ENCODE measurements around the gene FAT4. TPM values are rescaled to one million over a fixed set of nuclear protein-coding genes. Genes with fewer than 3 reads are reported as not detected.

The FAT4 gene
- total and polyA plus RNA-seq, 2 of the 8 experiments (the other 6 are each of a cell fraction or from before 2014, with no cell fraction given), result 1.3 to 5.3 TPM

DNA sequence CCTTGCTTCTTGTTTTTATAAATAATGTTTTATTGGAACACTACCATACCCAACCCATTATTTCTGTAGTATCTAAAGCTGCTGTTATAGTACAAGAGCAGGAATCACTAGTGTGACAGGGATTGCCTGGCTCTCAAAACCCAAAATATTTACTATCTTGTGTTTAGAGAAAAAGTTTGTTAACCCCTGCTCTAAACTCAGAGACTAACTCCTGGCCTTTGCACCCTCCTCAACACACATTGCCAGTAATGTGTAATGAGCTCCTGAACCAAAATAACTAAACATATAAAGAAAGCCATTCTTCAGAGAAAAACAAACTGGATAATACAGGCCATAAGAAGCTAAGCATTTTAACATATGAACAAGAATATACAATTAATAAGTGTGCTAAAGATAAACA is 8.2 kb upstream of the FAT4 start:
- Histone ChIP-seq H2AFZ (ENCODE audit: low read length) (no peak overlapping the region), H2BK5ac (ENCODE audit: low read depth, low read length) (no peak overlapping the region), H4K20me1 (replicated peaks in 1 of 2; ENCODE audit: control insufficient read depth in 1 of 2, insufficient read depth in 2 of 2, low read length in 2 of 2) (no peaks in the 10 kb centered on the region), H3K23me2 (ENCODE audit: low read depth, low read length) (no peaks in the 10 kb centered on the region; the same call in 1 of the 2 replicates), H3K56ac (replicated peaks; ENCODE audit: insufficient read length, low read depth, low read length) (no peak overlapping the region), H3K4me2 (ENCODE audit: insufficient read depth in 1 of 2, low read depth in 2 of 2, low read length in 2 of 2) (no peak overlapping the region), H3K18ac (ENCODE audit: extremely low read depth, low read length) (no peak overlapping the region), H3K9ac (replicated peaks in 1 of 4; ENCODE audit: extremely low read depth in 1 of 4, low read depth in 3 of 4, low read length in 3 of 4) (no peak overlapping the region), H3K27ac (ENCODE audit: low read depth, low read length) (no peak overlapping the region), H2BK20ac (ENCODE audit: low read length) (no peak overlapping the region), H3K79me2 (ENCODE audit: control insufficient read depth in 1 of 2, insufficient read depth in 2 of 2, low read length in 2 of 2) (no peaks in the 10 kb centered on the region), H2BK120ac (replicated peaks; ENCODE audit: low read depth, low read length) (no peak overlapping the region), H3K4me1 (replicated peaks in 1 of 4; ENCODE audit: control insufficient read depth in 3 of 4, insufficient read depth in 4 of 4, low read length in 3 of 4) (no peaks in the 10 kb centered on the region), H4K5ac (ENCODE audit: insufficient read length, low read depth, low read length) (no peak overlapping the region), H3K79me1 (ENCODE audit: low read depth, low read length) (no peaks in the 10 kb centered on the region), H3K23ac (ENCODE audit: insufficient read length) (no peak overlapping the region), H3K14ac (ENCODE audit: insufficient read length) (no peak overlapping the region), H3K36me3 (ENCODE audit: control insufficient read depth in 2 of 4, insufficient read depth in 4 of 4, low read length in 3 of 4) (no peaks in the 10 kb centered on the region), H2BK15ac (ENCODE audit: low read length) (no peak overlapping the region), H3K27me3 (replicated peaks in 1 of 4; ENCODE audit: control insufficient read depth in 3 of 4, extremely low read depth in 1 of 4, insufficient read depth in 3 of 4, low read length in 3 of 4) (no peaks in the 10 kb centered on the region), H4K8ac (ENCODE audit: extremely low read depth, insufficient read depth, low read length) (no peak overlapping the region), H3K4me3 (ENCODE audit: extremely low read depth in 1 of 4, insufficient read depth in 2 of 4, low read depth in 3 of 4, low read length in 4 of 4) (no peak overlapping the region), H2AK5ac (ENCODE audit: low read depth, low read length) (no peak overlapping the region), H3K9me3 (ENCODE audit: insufficient read depth in 2 of 2, low read depth in 1 of 2, low read length in 1 of 2) (no peaks in the 10 kb centered on the region), H2BK12ac (ENCODE audit: low read depth, low read length) (no peak overlapping the region), H4K91ac (replicated peaks; ENCODE audit: insufficient read length, low read length) (no peak overlapping the region), H3K4ac (replicated peaks; ENCODE audit: insufficient read length, low read depth, low read length) (no peak overlapping the region)
- CTCF ChIA-PET (ENCODE audit: partially characterized antibody), result interaction anchor here (2.1 kb wide), 2 partner anchors 10 to 12 kb away, joined by 4 to 6 read pairs; no protein-coding TSS in a partner anchor
- no peak for DNase-seq (ENCODE audit: low read depth in 1 of 2, low spot score in 2 of 2)
- POLR2A ChIA-PET (ENCODE audit: partially characterized antibody), result no interaction called here
- no peak for TF ChIP-seq TAF1 (IDR thresholded peaks at IDR 0.05; ENCODE audit: low read depth, low read length)
- no peak for TF ChIP-seq GABPA (IDR thresholded peaks at IDR 0.05; ENCODE audit: borderline replicate concordance, insufficient read depth, low read length)
- TF ChIP-seq SRF (IDR thresholded peaks at IDR 0.05; ENCODE audit: low read depth, low read length), result no peak
- no peak for TF ChIP-seq TBP (IDR thresholded peaks at IDR 0.05; ENCODE audit: low read depth, low read length)
- TF ChIP-seq SP4 (IDR thresholded peaks at IDR 0.05; ENCODE audit: low read length), result no peak
- no peak for TF ChIP-seq SIRT6 (IDR thresholded peaks at IDR 0.05; ENCODE audit: low read length)
- TF ChIP-seq CTBP2 (IDR thresholded peaks at IDR 0.05; ENCODE audit: borderline replicate concordance, insufficient read depth, insufficient read length, low read length), result no peak
- no peak for TF ChIP-seq TCF12 (IDR thresholded peaks at IDR 0.05; ENCODE audit: low read depth, low read length)
- TF ChIP-seq CBX5 (IDR thresholded peaks at IDR 0.05; ENCODE audit: low read depth, low read length), result no peak
- no peak for TF ChIP-seq TEAD4 (IDR thresholded peaks at IDR 0.05; ENCODE audit: low read depth, low read length)
- TF ChIP-seq SP2 (IDR thresholded peaks at IDR 0.05; ENCODE audit: low read length), result no peak
- TF ChIP-seq, protein P1, sequence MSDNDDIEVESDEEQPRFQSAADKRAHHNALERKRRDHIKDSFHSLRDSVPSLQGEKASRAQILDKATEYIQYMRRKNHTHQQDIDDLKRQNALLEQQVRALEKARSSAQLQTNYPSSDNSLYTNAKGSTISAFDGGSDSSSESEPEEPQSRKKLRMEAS (IDR thresholded peaks at IDR 0.05), result no peak
- TF ChIP-seq FOSL1 (IDR thresholded peaks at IDR 0.05; ENCODE audit: insufficient read depth, low read depth, low read length), result no peak
- no peak for TF ChIP-seq BCL11A (IDR thresholded peaks at IDR 0.05; ENCODE audit: low read depth in 2 of 2, low read length in 2 of 2)
- no peak for TF ChIP-seq PHF8 (conservative IDR thresholded peaks at IDR 0.05; ENCODE audit: low read depth, low read length)
- no peak for FAIRE-seq
